Tongue (tissue), 2 donors: ENCODE data around the gene ABCF1. TPM values are rescaled to one million over a fixed set of nuclear protein-coding genes. Genes with fewer than 3 reads are reported as not detected.
"Not testable (repeated sequence)": the region's sequence is repeated elsewhere in the genome, so short reads cannot be mapped to it uniquely, and the experiment has no call there.

Experiments
- DNase-seq: peaks from one replicate; pipeline ENCODE4 v3.0.0-alpha.2; 2015
- total RNA-seq: library from RNA; depleted of rRNA; stranded (reverse); fragments of >200 nt; gene quantifications from one replicate; pipeline ENCODE4 v1.2.3, GENCODE V29; 2014

Gene ABCF1
- 36.4 TPM for total RNA-seq

- DNase-seq, result peak; percentile 99
Measured at GRCh38 chr6:30571075-30571761, at the start of gene ABCF1. Gene ABCF1 (plus strand): TSS chr6:30571442. CDS start chr6:30571488, 46 bp downstream.

GRCh38 chr6:30521952-30522351 lies 49.3 kb upstream of the ABCF1 start:
- DNase-seq, result not testable (repeated sequence)

- not testable (repeated sequence) for DNase-seq
Measured at GRCh38 chr6:30526444-30526843, 44.8 kb upstream of the ABCF1 start.

GRCh38 chr6:30529349-30529875 lies 41.8 kb upstream of the ABCF1 start:
- not testable (repeated sequence) for DNase-seq

- no peak for DNase-seq
Measured at GRCh38 chr6:30530014-30530413, 41.2 kb upstream of the ABCF1 start.

- no peak for DNase-seq
Measured at GRCh38 chr6:30533460-30534294, 37.6 kb upstream of the ABCF1 start.

GRCh38 chr6:30537931-30538330 lies 33.3 kb upstream of the ABCF1 start:
- DNase-seq, result no peak

- DNase-seq, result peak; percentile 93
Measured at GRCh38 chr6:30541515-30542403, 29.5 kb upstream of the ABCF1 start.

- DNase-seq, result no peak
Measured at GRCh38 chr6:30542404-30542725, 28.9 kb upstream of the ABCF1 start.

GRCh38 chr6:30542915-30543314 lies 28.3 kb upstream of the ABCF1 start:
- no peak for DNase-seq

- DNase-seq, result no peak
Measured at GRCh38 chr6:30543821-30544220, 27.4 kb upstream of the ABCF1 start.

- DNase-seq, result peak; percentile 67
Measured at GRCh38 chr6:30544666-30545272, 26.5 kb upstream of the ABCF1 start.

GRCh38 chr6:30547454-30547853 lies 23.8 kb upstream of the ABCF1 start:
- DNase-seq, result no peak

- no peak for DNase-seq
Measured at GRCh38 chr6:30548375-30548774, 22.9 kb upstream of the ABCF1 start.

GRCh38 chr6:30554404-30554803 lies 16.8 kb upstream of the ABCF1 start:
- no peak for DNase-seq

- DNase-seq, result peak; percentile 82
Measured at GRCh38 chr6:30554962-30555815, 16.1 kb upstream of the ABCF1 start.

GRCh38 chr6:30555816-30556065 lies 15.5 kb upstream of the ABCF1 start:
- DNase-seq, result peak; percentile 84

GRCh38 chr6:30556066-30556905 lies 15.0 kb upstream of the ABCF1 start, which contains the start of gene GNL1:
Gene GNL1 (minus strand): TSS chr6:30556489. CDS start chr6:30556203, 286 bp downstream.
- peak; percentile 94 for DNase-seq

- DNase-seq, result peak; percentile 96
Measured at GRCh38 chr6:30556906-30557682, 14.1 kb upstream of the ABCF1 start, which contains the start of gene PRR3. Gene PRR3 (plus strand): TSS chr6:30557295. CDS start chr6:30557345, 50 bp downstream.
